ENCODE measurements around the gene CBARP.

CBARP gene

GRCh38 chr19:1182727-1183126 is 55.1 kb downstream of the CBARP start:
- H3K27ac ChIP-seq (ENCODE audit: low read depth, low read length), result no peak overlapping the region

GRCh38 chr19:1182068-1182467 is 55.7 kb downstream of the CBARP start:
- Histone ChIP-seq H3K27ac (ENCODE audit: low read depth, low read length) (no peak overlapping the region), H3K9ac (ENCODE audit: low read length) (no peak overlapping the region), H2AFZ (ENCODE audit: low read depth, low read length, severe bottlenecking) (no peak overlapping the region), H3K79me2 (ENCODE audit: insufficient read depth, low read length) (no peaks in the 10 kb centered on the region), H3F3A (ENCODE audit: insufficient read depth) (no peaks in the 10 kb centered on the region), H3K4me2 (ENCODE audit: low read depth, low read length, poor library complexity, severe bottlenecking) (no peak overlapping the region), H4K20me1 (ENCODE audit: low read depth, low read length) (no peaks in the 10 kb centered on the region), H3K9me3 (ENCODE audit: insufficient read depth, low read length) (no peaks in the 10 kb centered on the region), H3K27me3 (ENCODE audit: low read length) (no peaks in the 10 kb centered on the region), H3K36me3 (ENCODE audit: low read length) (no peaks in the 10 kb centered on the region), H3K9me2 (replicated peaks; ENCODE audit: insufficient read depth, low read length) (no peaks in the 10 kb centered on the region), H3K4me3 (ENCODE audit: insufficient read depth, low read length, poor library complexity, severe bottlenecking) (no peak overlapping the region)
- TF ChIP-seq CTCF (IDR thresholded peaks at IDR 0.05; ENCODE audit: insufficient read depth, low read length, poor library complexity, severe bottlenecking) (no peak), EZH2phosphoT487 (conservative IDR thresholded peaks at IDR 0.05; ENCODE audit: low read length) (no peak)

More at GRCh38 chr19:1182727-1183126, 55.1 kb downstream of the CBARP start:
- Histone ChIP-seq H3K79me2 (ENCODE audit: insufficient read depth, low read length) (no peaks in the 10 kb centered on the region), H3F3A (ENCODE audit: insufficient read depth) (no peaks in the 10 kb centered on the region), H3K4me2 (ENCODE audit: low read depth, low read length, poor library complexity, severe bottlenecking) (no peak overlapping the region), H3K9ac (ENCODE audit: low read length) (no peak overlapping the region), H3K9me3 (ENCODE audit: insufficient read depth, low read length) (no peaks in the 10 kb centered on the region), H2AFZ (ENCODE audit: low read depth, low read length, severe bottlenecking) (no peak overlapping the region), H4K20me1 (ENCODE audit: low read depth, low read length) (no peaks in the 10 kb centered on the region), H3K27me3 (ENCODE audit: low read length) (no peaks in the 10 kb centered on the region), H3K36me3 (ENCODE audit: low read length) (no peaks in the 10 kb centered on the region), H3K9me2 (replicated peaks; ENCODE audit: insufficient read depth, low read length) (no peaks in the 10 kb centered on the region), H3K4me3 (ENCODE audit: insufficient read depth, low read length, poor library complexity, severe bottlenecking) (no peak overlapping the region)
- no peak for TF ChIP-seq EZH2phosphoT487 (conservative IDR thresholded peaks at IDR 0.05; ENCODE audit: low read length)
- no peak for TF ChIP-seq CTCF (IDR thresholded peaks at IDR 0.05; ENCODE audit: insufficient read depth, low read length, poor library complexity, severe bottlenecking)

- H3K79me2 ChIP-seq (ENCODE audit: insufficient read depth, low read length), result no peaks in the 10 kb centered on the region
- H3K9me3 ChIP-seq (ENCODE audit: insufficient read depth, low read length), result no peaks in the 10 kb centered on the region
- TF ChIP-seq EZH2phosphoT487 (conservative IDR thresholded peaks at IDR 0.05; ENCODE audit: low read length) (no peak), CTCF (IDR thresholded peaks at IDR 0.05; ENCODE audit: insufficient read depth, low read length, poor library complexity, severe bottlenecking) (no peak)
- no peak overlapping the region for H3K4me3 ChIP-seq (ENCODE audit: insufficient read depth, low read length, poor library complexity, severe bottlenecking)
- no peaks in the 10 kb centered on the region for H3K27me3 ChIP-seq (ENCODE audit: low read length)
- H3K9ac ChIP-seq (ENCODE audit: low read length), result no peak overlapping the region
- H3K27ac ChIP-seq (ENCODE audit: low read depth, low read length), result no peak overlapping the region
- H3F3A ChIP-seq (ENCODE audit: insufficient read depth), result no peaks in the 10 kb centered on the region
- H3K4me2 ChIP-seq (ENCODE audit: low read depth, low read length, poor library complexity, severe bottlenecking), result no peak overlapping the region
- no peaks in the 10 kb centered on the region for H3K9me2 ChIP-seq (replicated peaks; ENCODE audit: insufficient read depth, low read length)
- no peaks in the 10 kb centered on the region for H3K36me3 ChIP-seq (ENCODE audit: low read length)
- no peak overlapping the region for H2AFZ ChIP-seq (ENCODE audit: low read depth, low read length, severe bottlenecking)
- no peaks in the 10 kb centered on the region for H4K20me1 ChIP-seq (ENCODE audit: low read depth, low read length)
These were observed 56.2 kb downstream of the CBARP start for GRCh38 chr19:1181606-1182005.

All from SU-DHL-6 (cell line).